Measurements from ENCODE around the gene CCL27.
"Not testable (repeated sequence)": the region's sequence is repeated elsewhere in the genome, so short reads cannot be mapped to it uniquely, and the experiment has no call there.

Gene CCL27

DNA sequence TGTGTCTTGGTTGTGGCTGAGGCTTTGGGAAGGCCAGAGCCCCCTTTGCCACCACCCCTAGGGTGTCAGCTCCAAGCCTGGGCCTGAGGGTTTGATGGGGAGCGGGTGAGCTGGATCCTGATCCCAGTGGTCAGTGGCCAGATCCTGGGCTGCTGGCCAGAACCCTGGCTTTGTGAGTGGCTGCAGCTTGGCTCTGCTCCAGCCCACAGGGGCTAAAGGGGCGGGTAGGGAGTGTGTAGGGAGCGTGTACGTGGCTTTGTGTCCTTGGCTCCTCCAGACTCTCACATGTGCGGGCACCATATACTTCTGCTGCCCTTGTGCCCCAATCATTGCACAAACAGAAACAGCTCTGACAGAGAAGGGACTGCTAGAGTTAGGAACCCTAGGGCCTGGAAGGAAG lies 11.6 kb downstream of the CCL27 start:
- DNase-seq (ENCODE audit: low spot score): no peak

DNA sequence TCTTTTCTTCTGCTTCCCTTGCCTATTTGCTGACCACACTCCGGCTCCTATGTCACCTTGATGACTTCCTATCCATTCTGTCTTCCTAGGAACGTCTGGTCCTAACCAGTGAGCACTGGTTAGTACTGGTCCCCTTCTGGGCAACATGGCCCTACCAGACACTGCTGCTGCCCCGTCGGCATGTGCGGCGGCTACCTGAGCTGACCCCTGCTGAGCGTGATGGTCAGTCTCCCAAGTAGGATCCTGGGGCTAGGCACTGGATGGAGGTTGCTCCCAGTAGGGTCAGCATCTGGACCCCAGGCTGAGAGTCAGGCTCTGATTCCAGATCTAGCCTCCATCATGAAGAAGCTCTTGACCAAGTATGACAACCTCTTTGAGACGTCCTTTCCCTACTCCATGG lies 13.8 kb downstream of the CCL27 start:
- DNase-seq (ENCODE audit: low spot score): no peak

DNA sequence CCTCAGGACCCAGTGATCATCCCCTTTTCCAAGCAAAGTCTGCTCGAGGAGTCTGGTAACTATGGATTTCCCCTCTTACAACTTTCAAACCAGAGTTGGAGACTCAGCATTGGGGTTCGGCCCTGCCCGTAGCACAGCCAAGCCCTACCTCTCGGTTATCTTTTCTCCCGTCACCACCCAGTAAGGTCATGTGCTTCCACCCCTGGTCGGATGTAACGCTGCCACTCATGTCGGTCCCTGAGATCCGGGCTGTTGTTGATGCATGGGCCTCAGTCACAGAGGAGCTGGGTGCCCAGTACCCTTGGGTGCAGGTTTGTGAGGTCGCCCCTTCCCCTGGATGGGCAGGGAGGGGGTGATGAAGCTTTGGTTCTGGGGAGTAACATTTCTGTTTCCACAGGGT lies 14.8 kb downstream of the CCL27 start:
- DNase-seq (ENCODE audit: low spot score): no peak

DNA sequence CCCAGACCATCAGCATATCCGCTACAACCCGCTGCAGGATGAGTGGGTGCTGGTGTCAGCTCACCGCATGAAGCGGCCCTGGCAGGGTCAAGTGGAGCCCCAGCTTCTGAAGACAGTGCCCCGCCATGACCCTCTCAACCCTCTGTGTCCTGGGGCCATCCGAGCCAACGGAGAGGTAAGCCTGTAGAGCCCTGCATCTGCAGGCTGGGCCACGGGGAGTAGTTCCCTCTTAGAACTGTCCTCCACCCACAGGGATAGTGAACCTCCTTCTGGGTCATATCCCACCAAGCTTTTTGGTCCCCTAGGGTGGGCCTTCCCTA lies 15.4 kb downstream of the CCL27 start:
- no peak for DNase-seq (ENCODE audit: low spot score)

DNA sequence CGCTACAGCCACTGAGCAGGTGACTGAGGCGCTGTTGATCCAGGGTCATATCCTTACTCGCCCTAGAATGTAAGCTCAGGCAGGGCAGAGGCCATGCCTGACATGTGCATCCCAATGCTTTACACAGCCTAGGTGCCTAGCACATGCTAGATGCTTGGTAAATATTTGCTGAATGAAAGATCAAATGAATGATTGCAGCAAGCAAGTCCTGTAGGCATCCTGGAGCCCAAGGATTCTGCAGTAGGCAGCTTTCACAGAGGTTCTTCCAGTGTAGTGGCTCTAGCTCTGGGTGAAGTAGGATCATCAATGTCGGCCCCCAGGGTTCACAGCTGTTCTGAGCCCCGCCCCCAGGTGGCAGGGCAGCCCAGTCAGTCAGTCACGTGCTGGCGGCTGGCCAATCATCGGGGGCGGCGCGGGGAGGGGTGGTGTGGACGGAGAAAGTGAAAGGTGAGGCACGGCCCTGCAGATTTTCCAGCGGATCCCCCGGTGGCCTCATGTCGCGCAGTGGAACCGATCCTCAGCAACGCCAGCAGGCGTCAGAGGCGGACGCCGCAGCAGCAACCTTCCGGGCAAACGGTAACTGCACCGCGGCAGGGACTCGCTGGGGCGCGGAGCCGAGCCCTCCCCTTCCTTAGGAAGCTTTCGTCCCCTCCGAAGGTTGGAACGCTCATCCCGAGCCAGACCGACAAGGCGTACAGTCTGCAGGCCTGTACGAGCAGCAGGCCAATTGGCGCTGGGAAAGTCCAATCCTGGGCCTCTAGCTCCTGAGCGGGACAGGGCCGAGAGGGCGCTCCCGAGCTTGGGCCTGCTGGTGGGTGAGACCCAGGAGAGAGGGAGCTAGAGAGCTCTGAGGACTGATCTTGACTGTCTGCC lies 16.0 kb downstream of the CCL27 start, which contains the start of gene GALT:
GALT (plus strand) TSS at position 465 of the 873 bp plus-strand sequence; CDS start at position 495, 30 bp downstream.
- DNase-seq (ENCODE audit: low spot score): peak; percentile 96

DNA sequence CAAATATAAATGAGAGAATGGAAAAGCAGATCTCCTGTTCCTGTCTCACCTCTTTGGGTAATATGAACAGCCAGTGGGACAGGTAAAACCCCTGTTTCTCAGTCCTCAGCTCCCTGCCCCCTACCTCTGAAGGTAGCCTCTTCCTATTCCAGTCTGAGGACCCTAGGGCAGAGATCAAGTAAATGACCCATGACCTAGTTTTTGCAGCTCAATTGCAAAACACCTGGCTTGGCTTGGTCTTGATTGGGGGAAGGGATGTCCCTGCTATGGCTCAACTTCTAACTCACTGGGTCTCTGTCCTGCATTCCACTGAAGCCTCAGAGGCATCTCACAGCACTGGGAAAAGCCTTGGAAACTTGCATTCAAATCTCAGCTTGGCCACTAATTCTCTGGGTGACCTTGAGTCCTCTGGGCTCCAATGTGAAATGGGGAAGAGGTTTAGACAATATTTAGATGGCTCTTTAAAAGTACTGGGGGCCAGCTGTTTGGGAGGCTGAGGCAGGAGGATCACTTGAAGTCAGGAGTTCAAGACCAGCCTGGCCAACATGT lies 17.6 kb downstream of the CCL27 start:
- DNase-seq (ENCODE audit: low spot score): no peak

DNA sequence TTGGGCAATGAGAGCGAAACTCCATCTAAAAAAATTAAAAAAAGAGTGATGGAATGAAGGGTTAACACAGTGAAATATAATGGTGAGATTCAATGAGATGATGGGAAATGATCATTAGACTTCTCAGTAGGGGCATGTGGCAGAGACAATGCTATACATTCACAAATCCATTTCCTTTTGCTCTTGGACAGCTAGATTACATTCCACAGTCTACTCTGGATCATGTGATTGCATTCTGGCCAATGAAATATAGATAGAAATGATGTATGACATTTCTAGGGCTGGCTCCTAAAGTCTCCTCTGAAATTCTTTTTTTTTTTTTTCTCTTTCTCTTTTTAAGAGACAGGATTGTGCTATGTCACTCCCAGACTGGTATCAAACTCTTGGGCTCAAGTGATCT lies 19.8 kb downstream of the CCL27 start:
- DNase-seq (ENCODE audit: low spot score): no peak

DNA sequence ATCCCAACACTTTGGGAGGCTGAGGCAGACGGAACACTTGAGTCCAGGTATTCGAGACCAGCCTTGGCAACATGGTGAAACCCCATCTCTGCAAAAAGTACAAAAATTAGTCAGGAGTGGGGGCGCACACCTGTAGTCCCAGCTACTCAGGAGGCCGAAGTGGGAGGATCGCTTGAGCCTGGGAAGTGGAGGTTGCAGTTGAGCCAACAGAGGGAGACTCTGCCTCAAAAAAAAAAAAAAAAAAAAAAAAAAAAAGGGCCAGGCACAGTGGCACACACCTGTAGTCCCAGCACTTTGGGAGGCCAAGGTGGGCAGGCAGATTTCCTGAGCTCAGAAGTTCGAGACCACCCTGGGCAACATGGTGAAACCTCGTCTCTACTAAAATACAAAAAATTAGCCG lies 23.1 kb downstream of the CCL27 start:
- DNase-seq (ENCODE audit: low spot score): not testable (repeated sequence)

DNA sequence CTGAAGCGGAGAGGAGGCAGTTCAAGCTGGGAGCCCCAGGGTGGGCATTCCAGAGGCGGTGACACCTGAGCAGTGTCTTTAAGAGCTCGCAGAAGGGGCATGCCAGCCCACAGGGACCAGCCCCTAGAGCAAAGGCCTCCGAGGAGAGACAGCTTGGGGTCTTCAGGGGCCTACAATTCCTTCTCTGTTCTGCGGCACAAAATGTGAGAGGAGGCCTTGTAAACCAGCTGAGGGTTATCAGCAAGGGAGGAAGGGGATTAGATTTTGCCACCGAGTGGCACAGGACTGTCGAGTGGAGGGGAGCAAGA lies 24.4 kb downstream of the CCL27 start:
- DNase-seq (ENCODE audit: low spot score): no peak

DNA sequence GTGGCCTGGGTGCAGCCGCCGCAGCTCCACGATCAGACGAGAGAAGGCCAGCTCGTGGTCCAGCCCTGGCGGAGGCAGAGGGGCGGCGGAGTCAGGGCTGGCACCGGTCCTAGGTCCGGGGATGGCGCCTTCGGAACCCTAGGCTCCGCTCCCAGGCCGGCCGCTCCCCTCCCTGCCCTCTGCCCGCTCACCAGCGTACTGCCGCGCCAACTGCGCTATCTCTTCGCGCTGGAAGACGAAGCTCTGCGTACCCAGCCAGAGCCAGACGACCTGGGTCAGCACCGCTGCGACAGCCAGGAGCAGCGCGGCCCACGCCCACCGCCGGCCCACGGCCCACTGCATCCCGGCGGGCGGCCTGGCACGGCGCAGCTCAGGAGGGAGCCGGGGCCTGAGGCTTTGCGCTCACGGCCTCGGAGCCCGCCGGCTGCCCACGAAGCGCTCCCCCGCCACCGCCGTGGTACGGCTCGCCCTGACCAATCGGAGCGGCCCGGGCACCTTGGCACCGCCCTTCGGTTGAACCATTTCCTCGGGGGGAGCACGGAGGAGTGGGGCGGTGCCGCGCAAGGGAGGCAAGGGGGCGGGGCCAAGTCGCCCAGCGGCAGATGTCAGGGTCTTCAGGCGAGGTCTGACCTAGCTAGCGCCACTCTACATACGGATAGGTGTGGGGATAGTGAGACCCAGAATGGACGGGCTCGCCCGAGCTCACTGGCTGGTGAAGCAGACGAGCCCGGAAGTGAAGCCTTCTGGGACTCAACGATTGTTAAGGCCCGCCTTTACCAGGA lies 24.9 kb downstream of the CCL27 start, which contains the start of gene SIGMAR1:
SIGMAR1 (minus strand) TSS at position 432 of the 782 bp plus-strand sequence; CDS start at position 342, 90 bp downstream.
- DNase-seq (ENCODE audit: low spot score): peak; percentile 96

DNA sequence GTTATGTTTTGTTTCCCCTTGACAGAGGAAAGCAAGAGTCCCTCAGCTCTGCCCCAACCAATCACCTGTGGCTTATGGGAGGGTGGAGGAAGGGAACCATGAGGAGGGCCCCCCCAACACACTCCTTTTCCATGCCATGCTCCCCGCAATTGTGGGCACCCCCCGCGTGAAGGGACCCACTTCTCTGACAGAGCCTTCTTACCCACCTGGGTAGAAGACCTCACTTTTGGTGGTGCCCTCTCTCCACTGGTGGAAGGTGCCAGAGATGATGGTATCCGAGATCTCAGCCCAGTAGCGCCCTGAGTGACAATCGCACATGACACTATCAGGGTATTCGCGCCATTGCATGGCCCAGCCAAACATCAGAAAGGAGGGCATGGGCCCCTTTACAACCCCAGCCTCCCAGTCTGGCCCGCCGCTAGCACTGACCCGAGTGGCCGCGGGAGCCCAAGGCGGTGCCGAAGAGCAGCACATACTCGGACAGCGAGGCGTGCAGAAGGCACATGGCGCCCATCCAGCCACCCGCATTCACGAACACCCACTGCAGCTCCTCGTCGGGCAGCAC lies 25.6 kb downstream of the CCL27 start:
- DNase-seq (ENCODE audit: low spot score): peak; percentile 32

DNA sequence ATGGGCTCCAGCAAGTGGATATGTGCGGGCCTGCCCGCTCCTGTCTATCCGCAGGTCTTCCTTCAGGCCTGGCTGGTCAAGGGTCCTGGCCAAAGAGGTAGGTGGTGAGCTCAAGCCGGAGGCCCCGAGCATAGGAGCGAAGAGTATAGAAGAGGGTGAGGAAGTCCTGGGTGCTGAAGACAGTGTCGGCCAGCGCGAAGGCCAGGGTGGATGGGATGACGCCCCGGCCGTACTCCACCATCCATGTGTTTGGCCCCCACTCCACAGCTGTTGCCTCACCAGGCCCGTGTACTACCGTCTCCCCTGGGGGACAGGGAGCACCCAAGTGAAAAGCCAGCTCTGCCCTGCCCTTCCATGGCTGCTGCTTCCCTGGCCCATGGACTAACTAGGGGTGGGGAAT lies 26.9 kb downstream of the CCL27 start:
- DNase-seq (ENCODE audit: low spot score): no peak

DNA sequence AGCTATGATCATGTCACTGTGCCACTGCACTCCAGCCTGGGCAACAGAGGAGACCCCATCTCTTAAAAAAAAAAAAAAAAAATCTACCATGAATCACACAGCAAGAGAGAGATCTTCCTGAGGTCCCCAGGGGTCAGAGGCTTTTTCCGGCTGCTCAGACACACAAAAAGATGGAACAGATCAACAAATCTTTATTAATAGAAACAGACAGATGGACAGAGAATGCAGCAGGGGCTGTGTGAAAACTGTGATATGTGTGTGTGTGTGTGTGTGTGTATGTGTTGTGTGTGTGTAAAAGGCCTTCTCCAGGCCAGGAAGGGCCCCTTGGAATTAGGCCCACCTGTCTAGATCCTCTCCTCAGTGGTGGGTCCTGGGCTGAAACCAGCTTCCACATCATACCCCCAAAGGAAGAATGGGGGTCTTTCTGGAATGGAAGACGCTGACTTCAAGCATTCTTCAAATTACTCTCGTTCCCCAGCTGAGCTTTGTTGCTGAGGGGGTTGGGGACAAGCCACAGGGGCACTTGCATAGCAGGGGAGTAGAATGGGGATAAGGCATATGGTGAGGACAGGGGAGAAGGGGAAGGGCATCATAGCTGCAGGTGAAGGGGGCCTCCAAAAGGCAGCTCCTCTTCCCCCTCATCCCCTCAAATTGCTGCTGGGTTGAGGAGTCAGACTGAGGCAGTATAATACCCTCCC lies 27.8 kb downstream of the CCL27 start:
- DNase-seq (ENCODE audit: low spot score): no peak

DNA sequence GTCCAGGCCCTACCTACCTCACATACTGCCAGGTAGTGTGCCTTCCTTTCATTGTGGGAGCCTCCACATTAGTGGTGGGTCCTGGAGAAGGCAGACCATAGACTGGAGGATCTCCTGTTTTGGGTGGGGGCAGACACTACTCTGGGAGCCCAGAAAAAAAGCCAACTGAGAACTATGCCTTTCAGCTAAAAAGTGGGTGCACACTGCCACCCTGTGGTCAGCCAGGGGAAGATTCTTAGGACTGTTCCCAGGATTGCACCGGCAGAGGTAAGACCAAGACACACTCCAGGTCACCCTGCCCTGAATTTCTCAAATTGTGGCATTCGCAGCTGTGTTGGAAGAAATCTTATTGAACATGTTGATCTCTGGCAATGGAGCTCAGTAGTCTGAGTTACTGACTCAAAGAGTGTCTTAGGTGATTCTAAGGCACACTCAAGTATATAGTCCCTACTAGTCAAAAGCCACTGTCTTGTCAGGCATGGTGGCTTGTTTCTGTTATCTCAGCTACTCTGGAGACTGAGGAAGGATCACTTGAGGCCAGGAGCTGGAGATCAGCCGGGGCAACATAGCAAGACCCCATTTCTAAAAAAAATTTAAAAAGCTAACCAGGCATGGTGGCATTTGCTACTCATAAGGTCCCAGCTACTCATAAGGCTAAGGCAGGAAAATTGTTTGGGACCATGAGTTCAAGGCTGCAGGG lies 28.5 kb downstream of the CCL27 start:
- peak; percentile 78 for DNase-seq (ENCODE audit: low spot score)

DNA sequence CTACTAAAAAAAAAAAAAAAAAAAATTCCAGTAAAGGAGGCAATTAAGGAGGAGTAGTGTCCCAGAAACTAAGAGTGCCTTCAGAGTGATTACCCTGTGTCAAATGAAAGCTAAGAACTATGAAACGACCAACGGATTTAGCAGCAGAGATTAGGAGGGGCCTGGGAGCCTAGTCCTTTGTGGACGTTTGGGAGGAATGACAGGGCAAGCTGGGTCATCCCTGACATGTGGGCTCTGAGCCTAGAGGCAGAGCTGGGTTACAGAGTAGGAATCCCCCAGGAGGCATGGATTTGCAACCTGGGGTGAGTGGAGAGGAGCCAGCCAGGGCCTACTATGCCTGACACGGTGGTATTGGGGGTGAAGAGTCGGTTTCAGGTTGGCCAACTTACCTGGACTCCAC lies 29.3 kb downstream of the CCL27 start:
- no peak for DNase-seq (ENCODE audit: low spot score)

DNA sequence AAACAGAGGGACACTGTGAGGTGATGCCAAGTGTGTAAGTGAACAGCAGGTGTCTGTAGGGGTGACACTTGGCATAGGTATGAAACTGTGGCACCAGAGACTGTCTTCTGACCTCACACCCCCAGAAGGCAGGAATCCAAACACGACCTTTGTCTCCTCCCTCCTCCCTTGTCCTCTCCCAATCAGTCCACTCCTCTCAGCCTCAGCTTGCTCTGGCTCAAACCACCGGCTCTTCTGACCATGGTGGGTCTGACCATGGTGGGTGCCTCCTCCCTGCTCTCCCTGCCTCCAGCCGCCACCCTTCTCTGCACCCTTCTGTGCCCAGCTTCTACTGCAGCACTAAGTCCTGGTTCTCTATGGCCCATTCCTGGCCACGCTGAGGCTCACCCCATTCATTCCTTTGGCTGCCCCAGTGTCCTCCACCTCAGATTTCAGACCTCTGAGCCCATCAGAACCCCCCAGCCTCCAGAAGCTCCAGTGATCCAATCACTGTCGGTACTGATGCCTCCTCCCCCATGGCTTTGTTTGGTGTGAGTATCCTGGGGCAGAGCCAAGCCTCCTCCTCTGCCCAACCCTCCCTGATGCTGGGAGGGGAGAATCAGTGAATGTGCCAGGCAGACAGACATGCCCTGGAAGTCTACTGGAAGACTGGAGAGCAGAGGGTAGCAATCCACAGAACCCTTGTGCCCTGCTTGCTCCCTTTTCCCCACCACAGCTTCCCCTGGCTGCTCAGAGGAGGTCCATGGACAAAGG lies 31.9 kb downstream of the CCL27 start:
- no peak for DNase-seq (ENCODE audit: low spot score)

DNA sequence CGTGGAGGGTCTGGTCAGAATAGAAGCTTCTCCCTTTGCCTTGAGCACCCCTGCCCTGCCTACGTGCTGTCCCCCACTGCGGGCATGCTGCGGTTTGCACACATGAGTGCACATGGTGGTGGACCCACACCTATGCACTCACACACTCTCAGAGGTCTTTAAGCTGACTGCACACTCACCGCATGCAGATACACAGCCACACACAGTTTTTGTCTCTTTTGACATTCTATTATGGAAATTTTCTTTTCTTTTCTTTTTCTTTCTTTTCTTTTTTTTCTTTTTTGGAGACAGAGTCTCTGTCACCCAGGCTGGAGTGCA lies 33.0 kb downstream of the CCL27 start:
- DNase-seq (ENCODE audit: low spot score): no peak

DNA sequence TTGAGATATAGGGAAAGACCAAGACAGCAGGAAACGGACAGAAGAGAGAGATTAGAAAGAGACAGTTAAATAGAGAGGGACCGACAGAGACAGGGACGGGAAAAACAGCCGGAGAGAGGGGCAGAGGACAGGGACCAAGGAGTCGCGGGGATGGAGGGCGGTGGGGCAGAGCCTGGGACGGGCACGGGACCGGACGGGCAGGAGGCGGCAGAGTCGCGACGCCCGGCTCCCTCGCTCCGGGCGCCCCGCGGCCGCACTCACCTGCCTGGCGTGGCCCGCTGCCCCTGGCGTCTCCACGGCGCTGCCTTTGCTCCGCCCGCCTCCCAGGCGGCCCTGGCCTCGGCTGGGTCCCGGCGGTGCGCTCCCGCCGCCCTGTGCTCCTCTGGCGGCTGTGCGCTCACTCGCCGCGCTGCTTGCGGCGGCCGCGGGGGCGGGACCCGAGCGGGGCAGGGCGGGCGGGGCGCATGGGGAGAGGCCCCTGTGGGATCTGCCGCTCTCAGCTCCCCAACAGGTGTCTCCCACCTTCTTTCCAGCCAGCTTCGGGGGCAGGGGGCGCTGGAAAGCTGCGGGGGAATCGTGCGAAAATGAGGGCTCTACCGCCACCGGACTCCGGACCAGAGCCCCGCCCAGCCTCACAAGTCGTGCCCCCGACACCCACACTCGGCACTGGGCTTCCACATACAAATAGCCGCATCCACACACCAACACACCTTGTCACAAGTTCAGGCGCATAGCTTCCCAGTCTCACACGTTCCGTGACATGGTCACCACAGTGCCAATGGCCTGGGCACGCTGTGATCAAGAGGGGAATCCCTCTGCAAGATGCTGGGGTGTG lies 33.6 kb downstream of the CCL27 start, which contains the start of gene ARID3C:
ARID3C (minus strand) TSS at position 411 of the 835 bp plus-strand sequence. CDS start 1,052 bp downstream, outside the sequence.
- DNase-seq (ENCODE audit: low spot score): no peak

DNA sequence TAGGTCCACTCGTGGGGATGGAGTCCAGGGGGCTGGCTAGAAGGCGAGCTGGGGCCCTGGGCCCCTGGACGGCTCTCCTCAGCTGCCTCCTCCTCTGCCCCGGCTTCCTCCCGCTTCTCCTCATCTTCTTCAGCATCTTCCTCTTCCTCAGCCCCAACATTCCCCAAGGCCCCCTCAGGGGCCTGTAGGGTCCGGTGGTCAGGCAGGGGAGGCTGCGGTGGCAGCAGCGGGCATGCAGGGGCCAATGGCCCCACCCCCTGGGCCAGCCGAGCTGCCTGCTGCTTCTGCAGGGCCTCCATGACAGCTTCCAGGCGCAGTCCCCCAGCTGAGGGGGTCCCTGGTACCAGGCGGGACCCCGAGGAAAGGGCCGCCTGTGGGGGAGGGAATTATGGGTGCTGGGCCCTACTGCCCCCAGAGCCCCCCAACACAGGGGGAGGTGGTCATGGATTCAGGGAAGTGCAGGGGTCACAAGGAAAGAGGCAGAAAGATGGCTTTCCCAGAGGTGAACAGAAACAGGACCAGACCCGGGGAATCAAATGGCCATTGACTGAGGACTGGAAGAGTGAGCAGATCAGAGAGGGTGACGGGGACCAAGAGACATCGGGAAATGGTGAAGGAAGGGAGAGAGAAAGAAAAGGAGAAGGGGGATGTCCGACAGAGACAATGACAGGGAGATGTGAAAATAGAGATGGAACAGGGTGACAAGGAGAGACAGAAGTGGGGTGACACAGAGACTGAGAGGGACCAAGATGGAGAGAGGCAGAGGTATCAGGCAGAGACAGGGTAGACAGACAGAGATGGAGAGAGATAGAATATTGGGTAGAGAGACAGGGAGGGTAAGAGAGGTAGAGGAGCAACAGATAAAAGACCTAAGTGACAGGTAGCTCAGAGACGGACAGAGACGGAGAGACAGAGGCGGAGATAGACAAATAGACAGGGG lies 34.5 kb downstream of the CCL27 start:
- DNase-seq (ENCODE audit: low spot score): no peak
